GM20000 (cell line): Measurements from ENCODE around the gene EIF5AL1.

Experiments
- DNase-seq: peaks from one replicate; pipeline ENCODE4 v3.0.0; 2012; ENCODE audit warnings: low spot score
- TF ChIP-seq, protein P1 (sequence below): IDR thresholded peaks from 2 replicates; pipeline ENCODE4 v1.5.1; 2012; ENCODE audit warnings: mild to moderate bottlenecking, control low read depth; ENCODE audit errors: extremely low read depth, missing control alignments

The EIF5AL1 gene

DNA sequence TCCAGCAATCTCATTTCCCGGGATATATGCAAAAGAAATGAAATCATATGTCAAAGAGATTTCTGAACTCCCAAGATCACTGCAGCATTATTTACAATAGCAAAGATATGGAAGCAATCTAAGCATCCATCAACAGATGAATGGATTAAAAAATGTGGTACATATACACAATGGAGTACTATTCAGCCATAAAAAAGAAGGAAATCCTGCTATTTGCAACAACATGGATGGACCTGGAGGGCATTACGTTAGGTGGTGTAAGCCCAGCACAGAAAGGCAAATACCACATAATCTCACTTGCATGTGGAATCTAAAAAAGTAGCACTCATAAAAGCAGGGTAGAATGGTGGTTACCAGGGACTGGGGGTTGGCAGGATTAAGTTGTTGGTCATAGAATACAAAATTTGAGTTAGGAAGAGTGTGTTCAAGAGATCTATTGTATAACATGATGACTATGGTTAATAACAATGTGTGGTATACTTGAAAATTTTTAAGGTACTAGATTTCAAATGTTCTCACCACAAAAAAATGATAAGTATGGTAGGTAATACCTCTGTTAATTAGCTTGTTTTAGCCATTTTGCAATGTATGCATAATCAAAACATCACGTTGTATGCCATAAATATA lies 32.9 kb upstream of the EIF5AL1 start:
- TF ChIP-seq, protein P1, sequence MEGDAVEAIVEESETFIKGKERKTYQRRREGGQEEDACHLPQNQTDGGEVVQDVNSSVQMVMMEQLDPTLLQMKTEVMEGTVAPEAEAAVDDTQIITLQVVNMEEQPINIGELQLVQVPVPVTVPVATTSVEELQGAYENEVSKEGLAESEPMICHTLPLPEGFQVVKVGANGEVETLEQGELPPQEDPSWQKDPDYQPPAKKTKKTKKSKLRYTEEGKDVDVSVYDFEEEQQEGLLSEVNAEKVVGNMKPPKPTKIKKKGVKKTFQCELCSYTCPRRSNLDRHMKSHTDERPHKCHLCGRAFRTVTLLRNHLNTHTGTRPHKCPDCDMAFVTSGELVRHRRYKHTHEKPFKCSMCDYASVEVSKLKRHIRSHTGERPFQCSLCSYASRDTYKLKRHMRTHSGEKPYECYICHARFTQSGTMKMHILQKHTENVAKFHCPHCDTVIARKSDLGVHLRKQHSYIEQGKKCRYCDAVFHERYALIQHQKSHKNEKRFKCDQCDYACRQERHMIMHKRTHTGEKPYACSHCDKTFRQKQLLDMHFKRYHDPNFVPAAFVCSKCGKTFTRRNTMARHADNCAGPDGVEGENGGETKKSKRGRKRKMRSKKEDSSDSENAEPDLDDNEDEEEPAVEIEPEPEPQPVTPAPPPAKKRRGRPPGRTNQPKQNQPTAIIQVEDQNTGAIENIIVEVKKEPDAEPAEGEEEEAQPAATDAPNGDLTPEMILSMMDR = no peak
- DNase-seq = no peak

DNA sequence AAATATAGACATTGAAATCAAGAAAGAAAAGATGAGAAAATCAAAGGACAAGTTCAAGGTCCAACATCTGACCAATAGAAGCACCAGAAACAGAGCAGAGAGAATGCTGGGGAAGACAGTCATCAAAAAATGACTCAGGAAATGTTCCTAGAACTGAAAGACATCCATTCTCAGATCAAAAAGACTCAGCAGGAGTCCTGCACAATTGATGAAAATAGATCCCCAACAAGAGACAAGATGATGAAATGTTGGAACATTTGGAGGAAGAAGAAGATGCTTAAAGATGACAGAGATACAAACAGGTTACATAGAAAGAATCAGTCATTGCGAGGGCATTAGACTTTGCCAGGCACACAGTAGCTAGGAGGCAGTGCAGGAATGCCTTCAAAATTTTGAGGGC lies 30.0 kb upstream of the EIF5AL1 start:
- TF ChIP-seq, protein P1 = no peak
- no peak for DNase-seq

DNA sequence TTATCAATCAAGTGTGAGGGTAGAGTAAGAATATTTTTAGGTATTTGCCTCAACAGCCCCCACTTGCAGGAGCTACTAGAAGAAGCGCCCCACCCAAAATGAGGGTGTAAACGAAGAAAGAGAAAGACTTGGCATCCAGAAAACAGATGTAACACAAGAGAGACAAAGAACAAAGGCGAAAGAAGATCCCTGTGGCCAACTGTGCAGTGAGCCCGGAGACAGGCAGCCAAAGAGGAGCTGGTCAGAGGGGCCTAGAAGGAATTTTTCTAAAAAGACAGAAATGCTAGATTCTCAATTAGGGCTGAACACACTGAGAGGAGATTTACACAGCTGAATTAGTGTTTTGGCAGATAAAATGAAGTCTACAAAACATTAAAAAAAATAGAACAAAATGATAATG lies 29.6 kb upstream of the EIF5AL1 start:
- TF ChIP-seq, protein P1 = no peak
- DNase-seq = no peak

DNA sequence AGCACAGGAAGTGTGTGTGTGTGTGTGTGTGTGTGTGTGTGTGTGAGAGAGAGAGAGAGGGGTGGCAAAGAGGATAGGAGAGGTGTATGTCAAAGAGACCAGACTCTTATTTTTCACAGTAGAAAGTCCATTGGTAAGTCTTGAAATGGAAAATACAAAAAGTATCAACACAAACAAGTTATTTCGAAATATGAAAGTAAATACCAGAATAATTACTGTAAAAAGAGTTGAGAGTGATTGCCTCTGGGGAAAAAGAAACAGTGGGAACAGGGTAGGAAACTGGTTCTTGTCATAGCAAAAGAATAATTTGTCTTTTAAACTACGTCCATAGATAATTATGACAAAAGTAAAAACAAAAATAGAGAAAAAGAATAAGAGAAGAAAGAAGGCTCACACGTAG lies 29.0 kb upstream of the EIF5AL1 start:
- DNase-seq = no peak

DNA sequence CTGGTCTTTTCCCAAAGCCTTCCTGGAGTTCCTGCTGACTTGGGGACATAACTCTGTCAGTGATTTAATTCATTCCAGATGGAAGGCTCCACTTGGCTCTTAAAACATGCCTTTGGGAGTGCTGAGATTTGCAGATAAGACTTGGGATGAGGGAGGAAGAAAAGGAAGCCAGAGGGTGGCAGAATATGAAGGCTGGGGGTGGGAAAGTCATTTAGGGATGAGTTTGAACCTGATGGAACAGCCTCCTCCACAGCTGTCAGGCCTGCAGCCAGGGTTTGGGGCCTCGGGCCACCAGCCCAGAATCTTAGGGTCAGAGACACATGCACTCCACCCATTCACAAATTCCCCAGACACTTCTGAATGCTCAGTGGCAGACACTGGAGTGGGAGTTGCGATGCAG lies 28.4 kb upstream of the EIF5AL1 start:
- TF ChIP-seq, protein P1 = no peak
- no peak for DNase-seq

More for the DNA sequence above, 29.0 kb upstream of the EIF5AL1 start:
- TF ChIP-seq, protein P1 = no peak

DNA sequence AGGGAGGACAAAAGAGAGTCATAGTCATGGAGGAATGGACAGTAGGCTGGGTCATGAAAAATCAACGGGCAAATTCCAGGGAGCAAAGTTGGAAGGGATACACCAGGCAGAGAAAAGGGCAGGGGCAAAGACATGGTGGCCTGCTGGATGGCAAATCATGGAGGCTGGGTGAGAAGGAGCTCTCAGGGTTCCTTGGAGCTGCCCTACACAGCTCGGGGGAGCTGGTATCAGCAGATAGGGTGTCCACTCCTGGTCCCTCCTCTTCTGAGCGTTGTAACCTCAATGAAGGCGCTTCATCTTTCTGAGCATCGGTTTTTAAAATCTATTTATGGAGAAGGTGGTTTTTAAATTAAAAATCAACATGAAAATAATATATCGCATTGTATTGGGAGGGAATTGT lies 27.9 kb upstream of the EIF5AL1 start:
- no peak for DNase-seq
- TF ChIP-seq, protein P1 = no peak

DNA sequence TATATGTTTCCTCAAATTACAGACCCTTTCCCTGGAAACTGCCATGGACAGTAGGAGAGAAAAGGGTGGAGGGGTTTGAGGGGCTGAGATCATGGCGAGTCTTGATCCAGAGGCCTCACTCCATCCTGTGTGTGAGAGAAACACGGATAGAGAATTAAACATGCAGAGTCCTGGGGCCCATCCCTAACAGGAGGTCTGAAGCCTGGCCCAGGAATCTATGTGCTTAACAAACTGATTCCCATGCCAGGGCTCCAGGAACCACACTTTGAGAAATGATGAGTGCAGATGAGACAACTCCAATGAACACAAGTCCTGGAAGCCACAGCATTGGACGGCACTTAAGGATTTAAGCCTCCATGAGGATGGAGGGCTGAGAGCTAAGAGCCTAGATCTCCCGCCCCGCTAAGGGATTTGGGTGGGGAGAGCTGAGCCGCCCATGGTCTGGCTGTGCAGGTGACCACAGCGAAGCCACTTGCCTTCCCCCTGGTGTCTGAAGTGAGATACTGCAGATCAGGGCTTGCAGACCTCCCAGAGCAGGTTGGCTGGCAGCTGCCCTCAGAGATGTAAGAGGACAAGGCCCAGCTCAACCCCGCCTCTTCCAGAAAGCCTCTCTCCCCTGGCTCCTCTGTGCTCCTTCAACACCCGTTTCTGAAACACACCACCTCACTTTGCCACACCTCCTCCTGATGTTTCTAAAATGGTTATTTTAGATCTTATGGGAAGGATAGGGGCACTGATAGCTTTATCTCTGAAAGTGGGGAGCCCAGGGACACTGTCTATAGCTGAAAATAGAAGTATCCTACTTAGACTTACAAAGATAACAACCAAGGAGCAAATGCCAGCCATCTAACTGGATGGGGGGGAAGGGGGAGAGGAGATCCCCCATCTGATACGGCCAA lies 24.8 kb upstream of the EIF5AL1 start:
- DNase-seq = peak; percentile 75

More for the DNA sequence above, 24.8 kb upstream of the EIF5AL1 start:
- TF ChIP-seq, protein P1 = peak; percentile 57
